HepG2 (cell line): ENCODE results near the gene WWTR1. TPM values are rescaled to one million over a fixed set of nuclear protein-coding genes. Genes with fewer than 3 reads are reported as not detected.

Experiments used
- ATAC-seq: fragments of 200-7000 bp; cut with Tn5 transposase; 3 replicates; pipeline ENCODE4 v1.9.1; 2020; ENCODE audit warnings: mild to moderate bottlenecking, moderate library complexity
- BruUV-seq: library from RNA; stranded (reverse); fragments of 400-500 nt; replicated peaks from 2 replicates; lab custom pipeline; 2021; lab: Mats Ljungman, UMichigan
- CTCF ChIA-PET: fragments of 300-600 bp; formaldehyde crosslinking; extraction: SDS; loops from one replicate; lab custom pipeline; 2021; ENCODE audit warnings: low total read pairs, inconsistent platforms, low intra/inter-chr PET ratio; lab: Yijun Ruan, JAX
- POLR2A ChIA-PET: fragments of 350-600 bp; sonication (Branson Sonifier 250); formaldehyde crosslinking; loops from one replicate; lab custom pipeline; 2020; ENCODE audit warnings: antibody characterized with exemption, inconsistent platforms; lab: Yijun Ruan, JAX
- DNase-seq: peaks from one replicate; pipeline ENCODE4 v3.0.0-alpha.2; 2015; ENCODE audit warnings: low spot score
- FAIRE-seq: peaks from 3 replicates; lab custom pipeline; 2011; peaks lifted over from hg19 to GRCh38; lab: Jason Lieb, UNC
- H2AFZ ChIP-seq: one replicate; pipeline ENCODE4 v1.6.1; 2011; ENCODE audit warnings: low read length, inconsistent platforms
- H3K27ac ChIP-seq: fragments of 300-600 bp; 3 replicates; pipeline ENCODE4 v1.8.0; 2011; ENCODE audit warnings: mixed run types, mild to moderate bottlenecking, mixed read lengths, low read length, inconsistent platforms; ENCODE audit not compliant: insufficient read depth; ENCODE audit errors: extremely low read length
- H3K27me3 ChIP-seq, 2 experiments: fragments of 200-600 bp in 1 of 2; 2 replicates in 1 of 2; 3 replicates in 1 of 2; pipeline versions ENCODE4 v1.6.0 to v1.8.0; 2011; ENCODE audit warnings: low read length in 2 of 2, mild to moderate bottlenecking in 2 of 2, moderate library complexity in 2 of 2, inconsistent platforms in 1 of 2; ENCODE audit not compliant: insufficient read depth in 2 of 2, control insufficient read depth in 1 of 2
- H3K36me3 ChIP-seq, 2 experiments: fragments of 200-600 bp in 1 of 2; replicated peaks in 1 of 2; 2 replicates in 1 of 2; 3 replicates in 1 of 2; pipeline versions ENCODE4 v1.5.1 to v1.8.0; 2011; ENCODE audit warnings: low read length in 2 of 2, inconsistent platforms in 1 of 2; ENCODE audit not compliant: insufficient read depth in 2 of 2, control insufficient read depth in 1 of 2
- H3K4me1 ChIP-seq: 2 replicates; pipeline ENCODE4 v1.5.1; 2012; ENCODE audit warnings: low read length, inconsistent platforms; ENCODE audit not compliant: insufficient read depth
- H3K4me2 ChIP-seq: 2 replicates; pipeline ENCODE4 v1.6.0; 2011; ENCODE audit warnings: low read depth, low read length, inconsistent platforms
- H3K4me3 ChIP-seq, 3 experiments: fragments of 200-600 bp in 1 of 3; sonication (generic), shearing (Covaris generic) in 1 of 3; replicated peaks in 1 of 3; 2 replicates each; pipeline ENCODE4 v1.5.1; 2011 to 2016; ENCODE audit warnings: low read length in 3 of 3, inconsistent platforms in 2 of 3, low read depth in 2 of 3, mild to moderate bottlenecking in 2 of 3, control low read depth in 1 of 3, mixed read lengths in 1 of 3; ENCODE audit not compliant: insufficient read depth in 1 of 3
- H3K79me2 ChIP-seq: one replicate; pipeline ENCODE4 v1.6.1; 2011; ENCODE audit warnings: low read length, inconsistent platforms; ENCODE audit not compliant: insufficient read depth
- H3K9ac ChIP-seq: 2 replicates; pipeline ENCODE4 v1.6.0; 2011; ENCODE audit warnings: mild to moderate bottlenecking, low read depth, low read length, inconsistent platforms; ENCODE audit not compliant: insufficient read depth
- H3K9me3 ChIP-seq: 2 replicates; pipeline ENCODE4 v1.5.1; 2012; ENCODE audit warnings: mild to moderate bottlenecking, low read length
- H4K20me1 ChIP-seq: 2 replicates; pipeline ENCODE4 v1.6.0; 2011; ENCODE audit warnings: inconsistent platforms, mild to moderate bottlenecking, low read length, moderate library complexity; ENCODE audit not compliant: insufficient read depth
- ARID2 ChIP-seq: sonication (generic); formaldehyde crosslinking; IDR thresholded peaks from 2 replicates; pipeline ENCODE4 v1.8.1; 2022; ENCODE audit warnings: mild to moderate bottlenecking, missing genetic modification reagents, borderline replicate concordance
- NFIC ChIP-seq: IDR thresholded peaks from 2 replicates; pipeline ENCODE4 v1.6.1; 2012; ENCODE audit warnings: mild to moderate bottlenecking, low read length, inconsistent platforms
- NR2F2 ChIP-seq: IDR thresholded peaks from 2 replicates; pipeline ENCODE4 v1.6.1; 2012; ENCODE audit warnings: low read depth, inconsistent platforms, borderline replicate concordance
- NR2F6 ChIP-seq, 2 experiments: IDR thresholded peaks; 2 replicates each; pipeline ENCODE4 v1.6.1; 2016; ENCODE audit warnings: antibody characterized with exemption in 1 of 2, mild to moderate bottlenecking in 1 of 2
- PPARG ChIP-seq: conservative IDR thresholded peaks from 2 replicates; pipeline ENCODE4 v1.6.1; 2016; ENCODE audit warnings: missing biosample characterization, missing genetic modification reagents
- SOX6 ChIP-seq, 2 experiments: fragments of 450-650 bp in 1 of 2; sonication (generic) in 1 of 2; formaldehyde crosslinking in 1 of 2; IDR thresholded peaks; 2 replicates each; pipeline versions ENCODE4 v1.4.0 to v1.6.1; 2017 to 2020; ENCODE audit warnings: antibody characterized with exemption in 1 of 2, mild to moderate bottlenecking in 1 of 2, missing genetic modification reagents in 1 of 2
- TAF15 ChIP-seq: fragments of 200-400 bp; formaldehyde crosslinking; IDR thresholded peaks from one replicate; pipeline ENCODE4 v1.6.1; 2018; ENCODE audit warnings: mild to moderate bottlenecking, low read depth, low read length; ENCODE audit not compliant: poor library complexity, severe bottlenecking
- ZNF816 ChIP-seq: sonication (generic); formaldehyde crosslinking; IDR thresholded peaks from 2 replicates; pipeline ENCODE4 v1.8.0; 2022; ENCODE audit warnings: missing genetic modification reagents, mild to moderate bottlenecking, borderline replicate concordance
- ZSCAN29 ChIP-seq: sonication (generic); formaldehyde crosslinking; conservative IDR thresholded peaks from 2 replicates; pipeline ENCODE4 v1.4.0; 2020; ENCODE audit warnings: mild to moderate bottlenecking, missing genetic modification reagents
- WGBS: methylation state at CpG from one replicate; pipeline ENCODE4 v1.1.6; 2017; ENCODE audit warnings: low lambda C conversion rate; 5-methylcytosine and 5-hydroxymethylcytosine counted together
- in situ Hi-C: cut with HindIII; loops from 2 replicates; pipeline ENCODE4 v1.10.0; 2017; ENCODE audit warnings: low pct_unique_long_range_greater_than_20kb; ENCODE audit not compliant: extremely low pct_ligation_motif_present
- intact Hi-C: fragments of 100-400 bp; cut with micrococcal nuclease; formaldehyde crosslinking; loops from one replicate; pipeline ENCODE4 v1.10.0; 2022; ENCODE audit not compliant: unreplicated experiment
- polyA plus RNA-seq, 8 experiments: library from polyadenylated mRNA; depleted of rRNA in 3 of 8; stranded (reverse) in 7 of 8; unstranded in 1 of 8; fragments of >200 nt; fragmentation: Illumina TruSeq in 4 of 8; extraction: Trizol in 4 of 8; gene quantifications; 2 replicates each; pipeline versions ENCODE4 v1.2.1 to v1.2.3, GENCODE V29; 2011 to 2016; ENCODE audit warnings: low read depth in 4 of 8, missing spikeins in 1 of 8, mixed read lengths in 1 of 8; ENCODE audit not compliant: insufficient read depth in 1 of 8
- total RNA-seq, 5 experiments: library from RNA; depleted of rRNA; stranded (reverse); fragments of >200 nt; fragmentation: Illumina TruSeq; extraction: Trizol; gene quantifications; 2 replicates each; pipeline ENCODE4 v1.2.3, GENCODE V29; 2016; ENCODE audit warnings: low read depth in 1 of 5
- TF ChIP-seq, protein P1 (sequence below): sonication (generic); formaldehyde crosslinking; IDR thresholded peaks from 2 replicates; pipeline ENCODE4 v1.5.1; 2020; ENCODE audit warnings: mild to moderate bottlenecking, missing genetic modification reagents
- TF ChIP-seq, protein P2 (sequence below): sonication (generic); IDR thresholded peaks from 2 replicates; pipeline ENCODE4 v1.6.1; 2016; ENCODE audit warnings: low read depth, borderline replicate concordance

The WWTR1 gene
- total and polyA plus RNA-seq, 2 of the 13 experiments (the other 11 are each of a cell fraction or from before 2014, with no cell fraction given), result 19.7 to 139 TPM

DNA sequence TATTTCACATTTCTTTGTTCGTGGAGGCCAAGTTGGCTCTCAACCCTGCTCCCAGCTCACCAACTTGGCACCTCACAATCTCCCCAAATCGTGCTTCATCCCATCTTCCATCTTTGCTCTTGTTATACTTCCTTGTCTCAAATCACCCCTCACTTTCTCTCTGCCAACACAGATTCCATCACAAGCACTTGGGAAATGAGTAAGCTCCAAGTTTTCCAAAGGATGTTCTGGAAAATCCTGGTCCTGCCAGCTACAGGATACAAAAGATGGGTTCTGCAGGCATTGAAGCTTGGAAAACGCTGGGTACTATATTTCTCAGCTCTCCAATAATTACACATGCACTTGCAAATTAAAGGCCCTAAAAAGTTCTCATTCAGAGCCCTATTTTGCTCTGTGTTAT lies 187.4 kb downstream of the WWTR1 start:
- no peak overlapping the region for H3K4me3 ChIP-seq
- no peak overlapping the region for H3K4me2 ChIP-seq
- H2AFZ ChIP-seq, result no peak overlapping the region
- FAIRE-seq (no peak), DNase-seq (no peak)
- H3K9me3 ChIP-seq, result no peaks in the 10 kb centered on the region
- no peak overlapping the region for H3K27ac ChIP-seq
- BruUV-seq, result no TSS peak
- POLR2A ChIA-PET, result interaction anchor here (0.8 to 1.5 kb wide), 2 partner anchors 69 to 83 kb away, joined by 3 read pairs; no protein-coding TSS in a partner anchor
- no peaks in the 10 kb centered on the region for H3K27me3 ChIP-seq
- TF ChIP-seq, protein P1, sequence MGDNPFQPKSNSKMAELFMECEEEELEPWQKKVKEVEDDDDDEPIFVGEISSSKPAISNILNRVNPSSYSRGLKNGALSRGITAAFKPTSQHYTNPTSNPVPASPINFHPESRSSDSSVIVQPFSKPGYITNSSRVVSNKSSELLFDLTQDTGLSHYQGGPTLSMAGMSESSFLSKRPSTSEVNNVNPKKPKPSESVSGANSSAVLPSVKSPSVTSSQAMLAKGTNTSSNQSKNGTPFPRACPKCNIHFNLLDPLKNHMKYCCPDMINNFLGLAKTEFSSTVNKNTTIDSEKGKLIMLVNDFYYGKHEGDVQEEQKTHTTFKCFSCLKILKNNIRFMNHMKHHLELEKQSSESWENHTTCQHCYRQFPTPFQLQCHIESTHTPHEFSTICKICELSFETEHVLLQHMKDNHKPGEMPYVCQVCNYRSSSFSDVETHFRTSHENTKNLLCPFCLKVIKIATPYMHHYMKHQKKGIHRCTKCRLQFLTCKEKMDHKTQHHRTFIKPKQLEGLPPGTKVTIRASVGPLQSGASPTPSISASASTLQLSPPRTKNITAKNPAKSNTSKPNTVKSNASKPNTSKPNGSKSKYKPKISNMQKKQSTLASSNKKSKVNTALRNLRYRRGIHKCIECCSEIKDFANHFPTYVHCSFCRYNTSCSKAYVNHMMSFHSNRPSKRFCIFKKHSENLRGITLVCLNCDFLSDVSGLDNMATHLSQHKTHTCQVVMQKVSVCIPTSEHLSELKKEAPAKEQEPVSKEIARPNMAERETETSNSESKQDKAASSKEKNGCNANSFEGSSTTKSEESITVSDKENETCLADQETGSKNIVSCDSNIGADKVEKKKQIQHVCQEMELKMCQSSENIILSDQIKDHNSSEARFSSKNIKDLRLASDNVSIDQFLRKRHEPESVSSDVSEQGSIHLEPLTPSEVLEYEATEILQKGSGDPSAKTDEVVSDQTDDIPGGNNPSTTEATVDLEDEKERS (CRISPR knock-in tag), result no peak
- TF ChIP-seq, all 625 proteins: peak for 0
- H3K9ac ChIP-seq, result no peak overlapping the region
- intact Hi-C loops, result loop anchor here (10.0 kb wide), 1 partner anchor 516 kb away; no protein-coding TSS in a partner anchor
- CTCF ChIA-PET, result no interaction called here
- H3K4me1 ChIP-seq, result peaks cover 36% of the 10 kb centered on the region
- no peaks in the 10 kb centered on the region for H3K79me2 ChIP-seq
- WGBS, result 54% methylated on average over 3 of the region's 3 CpGs
- no peaks in the 10 kb centered on the region for H3K36me3 ChIP-seq
- no peaks in the 10 kb centered on the region for H4K20me1 ChIP-seq
- in situ Hi-C loops, result no loop called here
- no peak for ATAC-seq

DNA sequence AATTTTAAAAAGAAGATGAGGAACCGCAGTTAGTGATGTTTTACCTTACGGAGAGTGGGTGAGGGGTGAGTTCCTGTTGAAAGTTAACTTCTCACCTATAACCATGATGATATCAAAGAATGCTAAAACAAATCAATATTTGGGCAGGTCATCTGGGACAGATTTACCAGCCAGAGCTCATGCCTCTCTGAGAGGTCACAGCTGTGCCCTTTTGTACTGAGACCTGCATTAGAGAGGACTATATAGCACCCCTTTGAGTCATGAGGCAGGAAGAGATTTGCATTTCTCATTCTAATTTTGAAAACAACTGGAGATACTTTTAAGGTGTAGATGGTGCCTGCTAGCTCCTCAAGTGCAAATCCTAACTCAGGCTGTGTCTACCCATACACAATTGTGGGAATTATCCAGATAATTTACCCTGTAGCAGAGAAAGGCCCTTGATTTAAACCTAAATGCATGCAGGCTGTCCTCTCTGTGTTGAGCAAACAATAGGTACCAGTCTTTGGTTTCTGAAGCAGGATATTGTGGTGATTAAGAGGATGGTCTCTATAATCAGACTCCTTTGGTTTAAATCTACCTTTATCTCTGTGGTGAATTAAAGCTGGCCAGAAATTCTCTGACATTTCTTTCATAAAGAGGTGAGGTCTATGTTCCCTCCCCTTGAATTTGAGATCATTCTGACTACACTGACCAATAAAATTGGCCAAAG lies 189.2 kb downstream of the WWTR1 start:
- H3K4me1 ChIP-seq, result peaks cover 19% of the 10 kb centered on the region
- H3K79me2 ChIP-seq, result no peaks in the 10 kb centered on the region
- no TSS peak for BruUV-seq
- no peaks in the 10 kb centered on the region for H3K36me3 ChIP-seq
- in situ Hi-C loops (no loop called here), intact Hi-C loops (no loop called here)
- H3K9ac ChIP-seq, result 0 out of 2 replicates have a peak overlapping the region, but pooled peaks have one; percentile 12
- ChIA-PET CTCF (no interaction called here), POLR2A (no interaction called here)
- H4K20me1 ChIP-seq, result no peaks in the 10 kb centered on the region
- peak overlapping the region; percentile 32; the same call in 1 of the 2 replicates for H3K4me2 ChIP-seq
- peak overlapping the region; percentile 20 for H3K27ac ChIP-seq
- WGBS, result 51% methylated on average over 2 of the region's 2 CpGs
- FAIRE-seq, result no peak
- ATAC-seq, result peak; percentile 95
- no peak overlapping the region for H3K4me3 ChIP-seq
- H3K9me3 ChIP-seq, result no peaks in the 10 kb centered on the region
- H3K27me3 ChIP-seq, result no peaks in the 10 kb centered on the region
- no peak overlapping the region for H2AFZ ChIP-seq
- DNase-seq, result peak; percentile 35
- TF ChIP-seq ARID2 (CRISPR knock-in tag), result no peak
- 0 out of 2 replicates have a peak, but pooled peaks have one; percentile 26 for TF ChIP-seq NR2F2
- no peak for TF ChIP-seq NR2F6 (IDR thresholded peaks at IDR 0.05)
- TF ChIP-seq NR2F6 (CRISPR knock-in tag; IDR thresholded peaks at IDR 0.05), result peak; percentile 51
- peak; percentile 25; the same call in 1 of the 2 replicates for TF ChIP-seq NFIC
- TF ChIP-seq, protein P2, sequence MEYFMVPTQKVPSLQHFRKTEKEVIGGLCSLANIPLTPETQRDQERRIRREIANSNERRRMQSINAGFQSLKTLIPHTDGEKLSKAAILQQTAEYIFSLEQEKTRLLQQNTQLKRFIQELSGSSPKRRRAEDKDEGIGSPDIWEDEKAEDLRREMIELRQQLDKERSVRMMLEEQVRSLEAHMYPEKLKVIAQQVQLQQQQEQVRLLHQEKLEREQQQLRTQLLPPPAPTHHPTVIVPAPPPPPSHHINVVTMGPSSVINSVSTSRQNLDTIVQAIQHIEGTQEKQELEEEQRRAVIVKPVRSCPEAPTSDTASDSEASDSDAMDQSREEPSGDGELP, result peak; percentile 53
- TF ChIP-seq ZNF816 (CRISPR knock-in tag), result no peak
- TF ChIP-seq TAF15, result no peak
- 0 out of 2 replicates have a peak, but pooled peaks have one; percentile 35 for TF ChIP-seq ZSCAN29 (CRISPR knock-in tag)
- TF ChIP-seq PPARG, result peak; percentile 73
- TF ChIP-seq SOX6 (IDR thresholded peaks at IDR 0.05), result no peak
- TF ChIP-seq SOX6 (CRISPR knock-in tag; IDR thresholded peaks at IDR 0.05), result no peak
